CMK (cell line): Measurements from ENCODE around the gene FILIP1L.
"Not testable (repeated sequence)": the region's sequence is repeated elsewhere in the genome, so short reads cannot be mapped to it uniquely, and the experiment has no call there.

Source experiments
- DNase-seq: peaks from one replicate; pipeline ENCODE4 v3.0.0-alpha.2; 2010; ENCODE audit warnings: low read depth

FILIP1L gene

GRCh38 chr3:100098784-100099070, 15.6 kb downstream of the FILIP1L start:
- no peak for DNase-seq

- DNase-seq, result no peak
Measured at GRCh38 chr3:100097919-100098783, 16.1 kb downstream of the FILIP1L start.

GRCh38 chr3:100096866-100097265, 17.4 kb downstream of the FILIP1L start:
- no peak for DNase-seq

- not testable (repeated sequence) for DNase-seq
Measured at GRCh38 chr3:100096286-100096685, 18.0 kb downstream of the FILIP1L start.

GRCh38 chr3:100093831-100094230, 20.5 kb downstream of the FILIP1L start:
- no peak for DNase-seq

GRCh38 chr3:100090669-100091005, 23.7 kb downstream of the FILIP1L start:
- no peak for DNase-seq

- peak; percentile 57 for DNase-seq
Measured at GRCh38 chr3:100089812-100090668, 24.3 kb downstream of the FILIP1L start.

GRCh38 chr3:100088735-100089368, 25.4 kb downstream of the FILIP1L start:
- DNase-seq, result no peak

- DNase-seq, result no peak
Measured at GRCh38 chr3:100087198-100087597, 27.1 kb downstream of the FILIP1L start.

- DNase-seq, result no peak
Measured at GRCh38 chr3:100086401-100086800, 27.9 kb downstream of the FILIP1L start.

- no peak for DNase-seq
Measured at GRCh38 chr3:100084100-100084806, 30.0 kb downstream of the FILIP1L start.

GRCh38 chr3:100083209-100083608, 31.1 kb downstream of the FILIP1L start:
- no peak for DNase-seq

GRCh38 chr3:100082714-100083113, 31.6 kb downstream of the FILIP1L start:
- no peak for DNase-seq

- no peak for DNase-seq
Measured at GRCh38 chr3:100081986-100082692, 32.2 kb downstream of the FILIP1L start.

- DNase-seq, result no peak
Measured at GRCh38 chr3:100081311-100081710, 33.0 kb downstream of the FILIP1L start.

GRCh38 chr3:100080573-100080972, 33.7 kb downstream of the FILIP1L start:
- no peak for DNase-seq

- DNase-seq, result no peak
Measured at GRCh38 chr3:100079328-100079727, 35.0 kb downstream of the FILIP1L start.

GRCh38 chr3:100076731-100077529, 37.4 kb downstream of the FILIP1L start:
- no peak for DNase-seq

- DNase-seq, result no peak
Measured at GRCh38 chr3:100075851-100076730, 38.2 kb downstream of the FILIP1L start.

- no peak for DNase-seq
Measured at GRCh38 chr3:100075196-100075595, 39.1 kb downstream of the FILIP1L start.
